Suprapubic skin (tissue), 4 donors: Measurements from ENCODE around the gene DNHD1. TPM values are rescaled to one million over a fixed set of nuclear protein-coding genes. Genes with fewer than 3 reads are reported as not detected.

Experiments
- DNase-seq, 2 donors: peaks; one replicate each; pipeline ENCODE4 v3.0.0-alpha.2; 2019; ENCODE audit warnings: low spot score in 2 of 2
- H3K27ac ChIP-seq: fragments of 200-600 bp; sonication (generic); one replicate; pipeline ENCODE4 v1.5.1; 2019
- H3K27me3 ChIP-seq: fragments of 200-600 bp; sonication (generic); one replicate; pipeline ENCODE4 v1.5.1; 2019
- H3K36me3 ChIP-seq: fragments of 200-600 bp; sonication (generic); one replicate; pipeline ENCODE4 v1.5.1; 2019
- H3K4me1 ChIP-seq: fragments of 200-600 bp; sonication (generic); one replicate; pipeline ENCODE4 v1.5.1; 2019
- H3K4me3 ChIP-seq: fragments of 200-600 bp; sonication (generic); one replicate; pipeline ENCODE4 v1.5.1; 2019; ENCODE audit warnings: mild to moderate bottlenecking
- H3K9me3 ChIP-seq: fragments of 200-600 bp; sonication (generic); one replicate; pipeline ENCODE4 v1.5.1; 2019
- CTCF ChIP-seq, 2 donors: fragments of 200-600 bp in 1 of 2; fragments of 450-650 bp in 1 of 2; sonication (generic) in 1 of 2; IDR thresholded peaks; one replicate each; pipeline ENCODE4 v1.5.1; 2016 to 2019; ENCODE audit warnings: antibody characterized with exemption in 2 of 2, mild to moderate bottlenecking in 1 of 2, moderate library complexity in 1 of 2
- EP300 ChIP-seq: sonication (generic); formaldehyde crosslinking; IDR thresholded peaks from one replicate; pipeline ENCODE4 v1.6.1; 2017; ENCODE audit warnings: antibody characterized with exemption
- POLR2A ChIP-seq, 2 donors: fragments of 450-650 bp; IDR thresholded peaks; one replicate each; pipeline ENCODE4 v1.6.1; 2017; ENCODE audit warnings: antibody characterized with exemption in 2 of 2, mild to moderate bottlenecking in 2 of 2, moderate library complexity in 2 of 2
- POLR2AphosphoS5 ChIP-seq, 3 donors: sonication (generic); formaldehyde crosslinking; IDR thresholded peaks; one replicate each; pipeline ENCODE4 v1.6.1; 2017; ENCODE audit warnings: antibody characterized with exemption in 3 of 3
- WGBS: methylation state at CpG from one replicate; pipeline ENCODE4 v1.1.5; 2018; 5-methylcytosine and 5-hydroxymethylcytosine counted together
- total RNA-seq, 4 donors: library from RNA; depleted of rRNA; stranded (reverse); fragments of >200 nt; gene quantifications; one replicate each; pipeline ENCODE4 v1.1.0, GENCODE V29; 2016

The DNHD1 gene
- total RNA-seq, 4 donors from 2014 or later = 6.2 to 32.0 (median 9.6) TPM

- DNase-seq = no peak
- no peaks in the 10 kb centered on the region for H3K4me1 ChIP-seq
- no peaks in the 10 kb centered on the region for H3K9me3 ChIP-seq
- no peak for TF ChIP-seq EP300
- TF ChIP-seq CTCF (IDR thresholded peaks at IDR 0.05) = no peak
- TF ChIP-seq POLR2AphosphoS5 (IDR thresholded peaks at IDR 0.05) = no peak
- no peak for TF ChIP-seq POLR2A (IDR thresholded peaks at IDR 0.05)
- no peak overlapping the region for H3K4me3 ChIP-seq
- H3K36me3 ChIP-seq = peaks cover 11% of the 10 kb centered on the region
- no peak overlapping the region for H3K27ac ChIP-seq
- WGBS = 56% methylated on average over 6 of the region's 8 CpGs
- H3K27me3 ChIP-seq = no peaks in the 10 kb centered on the region
Measured at GRCh38 chr11:6538456-6538855, 41.4 kb downstream of the DNHD1 start.

GRCh38 chr11:6538945-6539344 is 41.9 kb downstream of the DNHD1 start:
- no peaks in the 10 kb centered on the region for H3K9me3 ChIP-seq
- no peak for DNase-seq
- no peak overlapping the region for H3K4me3 ChIP-seq
- H3K36me3 ChIP-seq = peaks cover 6% of the 10 kb centered on the region
- H3K27me3 ChIP-seq = no peaks in the 10 kb centered on the region
- no peak overlapping the region for H3K27ac ChIP-seq
- TF ChIP-seq POLR2AphosphoS5 (IDR thresholded peaks at IDR 0.05) = no peak
- no peak for TF ChIP-seq CTCF (IDR thresholded peaks at IDR 0.05)
- no peak for TF ChIP-seq EP300
- TF ChIP-seq POLR2A (IDR thresholded peaks at IDR 0.05) = no peak
- WGBS = 20% methylated on average over 2 of the region's 3 CpGs
- no peaks in the 10 kb centered on the region for H3K4me1 ChIP-seq

GRCh38 chr11:6539748-6540268 is 42.7 kb downstream of the DNHD1 start:
- no peak for TF ChIP-seq POLR2A (IDR thresholded peaks at IDR 0.05)
- TF ChIP-seq POLR2AphosphoS5 (IDR thresholded peaks at IDR 0.05) = no peak
- TF ChIP-seq EP300 = no peak
- TF ChIP-seq CTCF (IDR thresholded peaks at IDR 0.05) = no peak
- H3K9me3 ChIP-seq = no peaks in the 10 kb centered on the region
- H3K27ac ChIP-seq = no peak overlapping the region
- WGBS = 90% methylated on average over 3 of the region's 12 CpGs
- peaks cover 9% of the 10 kb centered on the region for H3K36me3 ChIP-seq
- DNase-seq = no peak
- H3K27me3 ChIP-seq = no peaks in the 10 kb centered on the region
- no peaks in the 10 kb centered on the region for H3K4me1 ChIP-seq
- no peak overlapping the region for H3K4me3 ChIP-seq

GRCh38 chr11:6541356-6541755 is 44.3 kb downstream of the DNHD1 start:
- no peak for DNase-seq
- no peaks in the 10 kb centered on the region for H3K9me3 ChIP-seq
- 75% methylated on average over 4 of the region's 4 CpGs for WGBS
- H3K4me3 ChIP-seq = no peak overlapping the region
- no peaks in the 10 kb centered on the region for H3K4me1 ChIP-seq
- no peaks in the 10 kb centered on the region for H3K27me3 ChIP-seq
- H3K36me3 ChIP-seq = peaks cover 24% of the 10 kb centered on the region
- TF ChIP-seq EP300 (no peak), POLR2AphosphoS5 (IDR thresholded peaks at IDR 0.05) (no peak), POLR2A (IDR thresholded peaks at IDR 0.05) (no peak), CTCF (IDR thresholded peaks at IDR 0.05) (no peak)
- H3K27ac ChIP-seq = no peak overlapping the region

- WGBS = 93% methylated on average over 2 of the region's 2 CpGs
Measured at GRCh38 chr11:6542727-6543126, 45.6 kb downstream of the DNHD1 start.

More at GRCh38 chr11:6542727-6543126, 45.6 kb downstream of the DNHD1 start:
- Histone ChIP-seq H3K9me3 (no peaks in the 10 kb centered on the region), H3K27me3 (no peaks in the 10 kb centered on the region), H3K4me3 (no peak overlapping the region), H3K27ac (no peak overlapping the region), H3K4me1 (no peaks in the 10 kb centered on the region), H3K36me3 (peaks cover 35% of the 10 kb centered on the region)
- no peak for DNase-seq
- TF ChIP-seq CTCF (IDR thresholded peaks at IDR 0.05) = no peak
